ENCODE results near the gene B3GLCT.

DNA sequence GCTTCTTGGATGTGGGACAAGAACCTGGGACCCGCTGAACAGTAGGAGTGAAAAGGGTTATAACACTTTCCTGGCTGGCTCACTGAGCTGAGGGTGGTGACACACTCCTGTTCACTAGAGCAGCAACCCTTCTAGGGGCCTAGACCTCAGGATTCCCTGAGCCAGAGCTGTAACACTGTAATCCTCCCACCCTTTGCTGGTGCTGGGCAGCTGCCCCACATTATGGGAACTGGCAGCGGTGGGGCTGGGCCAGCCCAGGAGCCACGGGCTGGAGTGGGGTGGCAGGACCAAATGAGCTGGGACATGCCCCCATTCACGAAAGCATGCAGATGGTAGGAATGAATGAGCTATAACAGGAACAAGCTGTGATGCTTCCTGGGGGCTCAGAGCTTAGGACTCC is 110.6 kb downstream of the B3GLCT start:
- TF ChIP-seq BRCA1 (CRISPR knock-in tag; IDR thresholded peaks at IDR 0.05) (no peak), RFX5 (IDR thresholded peaks at IDR 0.05; ENCODE audit: low read depth, low read length) (no peak), EP300 (IDR thresholded peaks at IDR 0.05; ENCODE audit: low read depth in 2 of 2, low read length in 2 of 2) (no peak), EP300 (CRISPR knock-in tag; IDR thresholded peaks at IDR 0.05; ENCODE audit: borderline replicate concordance) (no peak), ZBTB1 (CRISPR knock-in tag; IDR thresholded peaks at IDR 0.05; ENCODE audit: borderline replicate concordance) (no peak), POLR2A (IDR thresholded peaks at IDR 0.05; ENCODE audit: insufficient read depth in 1 of 2, low read depth in 2 of 2, low read length in 2 of 2) (no peak), ZKSCAN5 (CRISPR knock-in tag; IDR thresholded peaks at IDR 0.05) (no peak)
